NCI-H2196 (cell line): ENCODE data around the gene CRYBB1.

Source experiments
- DNase-seq: peaks from one replicate; lab custom pipeline; 2025; ENCODE audit not compliant: unreplicated experiment; lab: John Stamatoyannopoulos, UW

Gene CRYBB1

GRCh38 chr22:26556904-26557303 is 60.9 kb downstream of the CRYBB1 start:
- no peak for DNase-seq

- DNase-seq = no peak
Observed at GRCh38 chr22:26555478-26555877, 62.3 kb downstream of the CRYBB1 start.

- DNase-seq = no peak
Observed at GRCh38 chr22:26554956-26555355, 62.9 kb downstream of the CRYBB1 start.

DNA sequence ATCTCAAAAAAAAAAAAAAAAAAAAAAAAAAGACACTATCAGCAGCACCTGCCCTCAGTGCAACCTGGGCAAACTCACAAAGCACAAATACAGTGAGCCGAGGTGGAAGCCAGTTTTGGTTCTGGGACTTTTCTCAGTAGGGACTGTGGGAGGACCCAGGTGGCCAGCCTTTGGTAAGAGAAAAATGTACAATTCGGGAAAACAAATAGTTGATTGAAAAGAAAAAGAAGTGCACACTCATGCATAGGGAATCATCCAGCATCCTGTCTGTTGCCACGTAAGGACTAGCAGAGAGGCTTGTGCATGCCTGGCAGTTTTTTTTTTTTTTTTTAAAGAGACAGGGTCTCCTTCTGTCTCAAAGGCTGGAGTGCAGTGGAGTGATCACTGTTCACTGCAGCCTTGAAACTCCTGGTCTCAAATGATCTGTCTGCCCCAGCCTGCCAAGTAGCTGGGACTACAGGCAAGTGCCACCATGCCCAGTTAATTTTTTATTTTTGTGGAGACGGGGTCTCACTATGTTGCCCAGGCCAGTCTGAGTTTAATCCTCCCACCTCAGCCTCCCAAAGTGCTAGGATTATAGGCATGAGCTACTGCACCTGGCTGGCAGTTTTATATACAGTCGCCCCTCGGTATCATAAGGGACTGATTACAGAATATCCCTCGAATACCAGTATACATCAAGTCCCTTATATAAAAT is 64.6 kb downstream of the CRYBB1 start:
- DNase-seq = no peak

DNA sequence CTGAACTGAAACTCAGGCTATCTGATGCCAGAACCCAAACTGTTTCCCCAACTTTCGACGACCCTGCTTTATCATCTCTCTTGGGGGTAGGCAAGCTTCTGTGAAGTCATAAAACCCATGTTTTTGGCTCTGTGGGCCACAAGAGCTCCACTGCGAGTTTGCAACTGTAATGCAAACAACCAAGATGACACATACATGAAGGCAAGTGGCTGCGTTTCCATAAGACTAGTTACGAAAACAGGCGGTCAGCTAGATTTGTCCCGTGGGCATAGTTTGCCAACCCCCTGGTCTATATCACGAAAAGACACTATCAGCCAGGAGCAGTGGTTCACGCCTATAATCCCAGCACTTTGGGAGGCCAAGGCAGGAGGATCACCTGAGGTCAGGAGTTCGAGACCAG is 65.4 kb downstream of the CRYBB1 start:
- DNase-seq = no peak

GRCh38 chr22:26551568-26551967 is 66.3 kb downstream of the CRYBB1 start:
- DNase-seq = no peak

- no peak for DNase-seq
Observed at GRCh38 chr22:26550498-26551033, 67.3 kb downstream of the CRYBB1 start.

GRCh38 chr22:26549902-26550497 is 67.8 kb downstream of the CRYBB1 start:
- DNase-seq = no peak
